Globus pallidus (tissue), 1 donor: ENCODE results near the gene CRK.
"Not testable (repeated sequence)": the region's sequence is repeated elsewhere in the genome, so short reads cannot be mapped to it uniquely, and the experiment has no call there.

Source experiments
- DNase-seq: peaks from one replicate; pipeline ENCODE4 v3.0.0-alpha.2; 2015; ENCODE audit warnings: low spot score

CRK gene

GRCh38 chr17:1467898-1468492, 12.0 kb upstream of the CRK start:
- no peak for DNase-seq

GRCh38 chr17:1467258-1467657, 11.2 kb upstream of the CRK start:
- no peak for DNase-seq

- no peak for DNase-seq
Measured at GRCh38 chr17:1464186-1464585, 8.2 kb upstream of the CRK start.

GRCh38 chr17:1462164-1463112, 6.4 kb upstream of the CRK start:
- DNase-seq = no peak

- DNase-seq = no peak
Measured at GRCh38 chr17:1461198-1461944, 5.3 kb upstream of the CRK start.

GRCh38 chr17:1460233-1460632, 4.2 kb upstream of the CRK start:
- DNase-seq = no peak

- peak; percentile 32 for DNase-seq
Measured at GRCh38 chr17:1455291-1455796, 688 bp downstream of the CRK start.

GRCh38 chr17:1454541-1454940, 1.5 kb downstream of the CRK start:
- no peak for DNase-seq

GRCh38 chr17:1453694-1454093, 2.3 kb downstream of the CRK start:
- DNase-seq = not testable (repeated sequence)

GRCh38 chr17:1452836-1453235, 3.2 kb downstream of the CRK start:
- DNase-seq = no peak

- not testable (repeated sequence) for DNase-seq
Measured at GRCh38 chr17:1450261-1450660, 5.8 kb downstream of the CRK start.

- DNase-seq = no peak
Measured at GRCh38 chr17:1449412-1449967, 6.5 kb downstream of the CRK start.

- DNase-seq = no peak
Measured at GRCh38 chr17:1447052-1447451, 9.0 kb downstream of the CRK start.

- DNase-seq = no peak
Measured at GRCh38 chr17:1446201-1446600, 9.8 kb downstream of the CRK start.

- not testable (repeated sequence) for DNase-seq
Measured at GRCh38 chr17:1445695-1446094, 10.3 kb downstream of the CRK start.

- not testable (repeated sequence) for DNase-seq
Measured at GRCh38 chr17:1442721-1443120, 13.3 kb downstream of the CRK start.

GRCh38 chr17:1442187-1442586, 13.8 kb downstream of the CRK start:
- DNase-seq = no peak

- DNase-seq = no peak
Measured at GRCh38 chr17:1440921-1441320, 15.1 kb downstream of the CRK start.

GRCh38 chr17:1438593-1439083, 17.4 kb downstream of the CRK start:
- DNase-seq = no peak

GRCh38 chr17:1435326-1435725, 20.7 kb downstream of the CRK start:
- DNase-seq = no peak

GRCh38 chr17:1434150-1434549, 21.9 kb downstream of the CRK start:
- DNase-seq = no peak

- DNase-seq = no peak
Measured at GRCh38 chr17:1431631-1432104, 24.4 kb downstream of the CRK start.
